SK-N-SH (cell line): Measurements from ENCODE around the gene WWOX.

Experiments
- EP300 ChIP-seq, 2 experiments: IDR thresholded peaks; 2 replicates each; pipeline versions ENCODE4 v1.4.0 to v1.6.1; 2012; ENCODE audit warnings: borderline replicate concordance in 1 of 2, low read depth in 1 of 2, low read length in 1 of 2
- POLR2AphosphoS5 ChIP-seq: IDR thresholded peaks from 2 replicates; pipeline ENCODE4 v1.6.1; 2012; ENCODE audit warnings: low read depth, low read length

GRCh38 chr16:78460428-78460827 lies 361.0 kb downstream of the WWOX start:
- TF ChIP-seq POLR2AphosphoS5 (no peak), EP300 (IDR thresholded peaks at IDR 0.05; ENCODE audit: borderline replicate concordance in 1 of 2, low read depth in 1 of 2, low read length in 1 of 2) (no peak)
